Tibial nerve (tissue), 4 donors: ENCODE measurements around the gene CELSR1. TPM values are rescaled to one million over a fixed set of nuclear protein-coding genes. Genes with fewer than 3 reads are reported as not detected.

Experiments used
- DNase-seq, 2 donors: peaks; one replicate each; pipeline ENCODE4 v3.0.0-alpha.2; 2019; ENCODE audit warnings: low spot score in 2 of 2
- H3K27ac ChIP-seq, 4 donors: fragments of 200-600 bp; sonication (generic) in 3 of 4; one replicate each; pipeline ENCODE4 v1.5.1; 2017 to 2019; ENCODE audit warnings: mild to moderate bottlenecking in 1 of 4
- H3K27me3 ChIP-seq, 2 donors: fragments of 200-600 bp; sonication (generic) in 1 of 2; one replicate each; pipeline versions ENCODE4 v1.5.1 to v1.6.0; 2017 to 2019
- H3K36me3 ChIP-seq, 3 donors: fragments of 200-600 bp; sonication (generic); one replicate each; pipeline ENCODE4 v1.5.1; 2018 to 2019
- H3K4me1 ChIP-seq, 4 donors: fragments of 200-600 bp; sonication (generic) in 3 of 4; one replicate each; pipeline ENCODE4 v1.5.1; 2017 to 2019
- H3K4me3 ChIP-seq, 4 donors: fragments of 200-600 bp; sonication (generic) in 3 of 4; one replicate each; pipeline ENCODE4 v1.5.1; 2017 to 2019; ENCODE audit warnings: mild to moderate bottlenecking in 1 of 4, moderate library complexity in 1 of 4
- H3K9me3 ChIP-seq, 4 donors: fragments of 200-600 bp; sonication (generic) in 3 of 4; one replicate each; pipeline ENCODE4 v1.5.1; 2017 to 2019
- CTCF ChIP-seq, 5 experiments: fragments of 200-600 bp in 3 of 5; fragments of 450-650 bp in 2 of 5; sonication (generic) in 3 of 5; IDR thresholded peaks; one replicate each; pipeline ENCODE4 v1.5.1; 2016 to 2019; ENCODE audit warnings: antibody characterized with exemption in 5 of 5, mild to moderate bottlenecking in 3 of 5, moderate library complexity in 2 of 5
- EP300 ChIP-seq, 2 donors: sonication (generic); formaldehyde crosslinking; IDR thresholded peaks; one replicate each; pipeline ENCODE4 v1.6.1; 2017; ENCODE audit warnings: antibody characterized with exemption in 2 of 2, mild to moderate bottlenecking in 1 of 2
- POLR2A ChIP-seq, 2 donors: fragments of 450-650 bp; IDR thresholded peaks; one replicate each; pipeline ENCODE4 v1.6.1; 2017; ENCODE audit warnings: antibody characterized with exemption in 2 of 2, mild to moderate bottlenecking in 2 of 2, moderate library complexity in 2 of 2
- WGBS, 2 donors: methylation state at CpG; one replicate each; pipeline ENCODE4 v1.1.5; 2018; 5-methylcytosine and 5-hydroxymethylcytosine counted together
- total RNA-seq, 4 donors: library from RNA; depleted of rRNA; stranded (reverse); fragments of >200 nt; gene quantifications; one replicate each; pipeline ENCODE4 v1.1.0, GENCODE V29; 2016

Gene CELSR1
- total RNA-seq, 4 donors from 2014 or later, result 1.0 to 5.9 (median 2.6) TPM

GRCh38 chr22:46353483-46354105 lies 183.8 kb downstream of the CELSR1 start:
- WGBS, 2 donors, result 76 to 96% methylated on average over 8 of the region's 8 CpGs
- H3K9me3 ChIP-seq, result no peaks in the 10 kb centered on the region
- H3K27ac ChIP-seq, result no peak overlapping the region
- DNase-seq, result no peak
- no peak overlapping the region for H3K4me3 ChIP-seq
- no peak for TF ChIP-seq CTCF (IDR thresholded peaks at IDR 0.05)
- TF ChIP-seq POLR2A (IDR thresholded peaks at IDR 0.05), result no peak
- no peak for TF ChIP-seq EP300 (IDR thresholded peaks at IDR 0.05)
- H3K36me3 ChIP-seq, result peaks cover 2 to 100% (median 36%) of the 10 kb centered on the region in 3 donors
- no peaks in the 10 kb centered on the region for H3K4me1 ChIP-seq
- no peaks in the 10 kb centered on the region for H3K27me3 ChIP-seq

DNA sequence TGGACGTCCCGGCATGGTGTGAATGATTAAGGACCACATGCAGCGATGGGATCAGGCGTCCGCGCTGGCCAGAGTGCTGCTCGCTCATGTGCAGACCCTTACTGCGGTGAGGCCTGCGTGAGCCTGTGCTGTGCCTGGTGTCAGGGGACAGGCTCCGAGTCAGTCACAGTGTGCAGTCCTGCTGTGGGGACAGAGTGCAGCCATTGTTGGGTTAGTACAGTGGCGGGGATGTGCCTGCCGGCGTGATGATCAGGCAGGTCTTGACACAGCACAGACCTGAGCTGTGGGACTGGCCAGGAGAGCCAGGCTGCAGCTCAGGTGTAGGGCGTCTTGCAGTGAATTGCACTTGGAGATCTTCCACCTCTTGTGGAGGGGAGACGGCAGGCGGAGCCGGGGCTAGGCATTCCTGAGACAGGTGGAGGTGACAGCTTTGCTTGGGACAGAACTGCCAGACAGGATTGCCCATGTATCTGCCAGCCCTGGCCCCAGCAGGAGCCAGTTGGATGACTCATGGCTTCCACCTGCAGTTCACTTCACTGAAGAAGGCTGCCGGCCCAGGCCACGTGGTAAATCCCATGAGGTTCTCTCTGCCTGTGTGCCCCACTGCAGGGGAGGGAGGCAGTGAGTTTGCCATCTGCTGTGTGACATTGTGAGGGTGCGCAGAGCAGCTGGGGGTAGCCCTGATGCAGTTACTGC lies 184.6 kb downstream of the CELSR1 start:
- H3K27me3 ChIP-seq, result no peaks in the 10 kb centered on the region
- no peak overlapping the region for H3K4me3 ChIP-seq
- no peaks in the 10 kb centered on the region for H3K4me1 ChIP-seq
- TF ChIP-seq POLR2A (IDR thresholded peaks at IDR 0.05) (no peak), CTCF (IDR thresholded peaks at IDR 0.05) (no peak), EP300 (IDR thresholded peaks at IDR 0.05) (no peak)
- H3K9me3 ChIP-seq, result no peaks in the 10 kb centered on the region
- WGBS, 2 donors, result 87 to 92% methylated on average over 18 of the region's 20 CpGs
- peaks cover 2 to 100% (median 36%) of the 10 kb centered on the region in 3 donors for H3K36me3 ChIP-seq
- no peak for DNase-seq
- H3K27ac ChIP-seq, result no peak overlapping the region

DNA sequence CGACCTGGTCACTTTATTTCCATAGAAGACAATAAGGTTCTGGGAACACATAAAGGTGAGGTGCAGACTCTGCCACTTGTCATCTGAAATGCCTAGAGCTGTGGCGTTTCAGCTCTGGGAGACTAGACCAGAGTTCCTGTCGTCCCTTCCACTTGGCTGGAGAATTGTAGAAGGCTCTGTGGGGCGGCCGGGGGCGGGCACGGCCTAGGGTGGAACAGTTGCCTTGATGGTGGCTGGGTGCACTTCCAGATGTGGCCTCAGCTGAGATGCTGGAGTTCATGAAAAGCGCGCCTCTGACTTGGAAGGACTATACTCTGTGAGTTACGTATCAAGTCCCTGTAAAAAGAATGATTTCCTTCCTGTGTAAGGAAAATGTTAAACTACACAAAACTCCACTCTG lies 185.1 kb downstream of the CELSR1 start:
- H3K36me3 ChIP-seq, result peaks cover 2 to 100% (median 36%) of the 10 kb centered on the region in 3 donors
- TF ChIP-seq EP300 (IDR thresholded peaks at IDR 0.05), result no peak
- TF ChIP-seq POLR2A (IDR thresholded peaks at IDR 0.05), result no peak
- TF ChIP-seq CTCF (IDR thresholded peaks at IDR 0.05), result no peak
- H3K4me1 ChIP-seq, result no peaks in the 10 kb centered on the region
- no peaks in the 10 kb centered on the region for H3K27me3 ChIP-seq
- no peak overlapping the region for H3K27ac ChIP-seq
- H3K9me3 ChIP-seq, result no peaks in the 10 kb centered on the region
- DNase-seq, result no peak
- H3K4me3 ChIP-seq, result no peak overlapping the region
- 97% methylated on average over 10 of the region's 10 CpGs for WGBS, 2 donors

- no peak for DNase-seq
- WGBS, 2 donors, result 84 to 92% methylated on average over 19 to 23 of the region's 23 CpGs
Observed at GRCh38 chr22:46351767-46352166, 185.7 kb downstream of the CELSR1 start.

More at GRCh38 chr22:46351767-46352166, 185.7 kb downstream of the CELSR1 start:
- Histone ChIP-seq H3K4me3 (no peak overlapping the region), H3K27ac (no peak overlapping the region), H3K36me3 (peaks cover 2 to 100% (median 36%) of the 10 kb centered on the region in 3 donors), H3K27me3 (no peaks in the 10 kb centered on the region), H3K9me3 (no peaks in the 10 kb centered on the region), H3K4me1 (no peaks in the 10 kb centered on the region)
- TF ChIP-seq EP300 (IDR thresholded peaks at IDR 0.05) (no peak), CTCF (IDR thresholded peaks at IDR 0.05) (no peak), POLR2A (IDR thresholded peaks at IDR 0.05) (no peak)
